Thyroid gland (tissue), 4 donors: ENCODE results near the gene RAB23. TPM values are rescaled to one million over a fixed set of nuclear protein-coding genes. Genes with fewer than 3 reads are reported as not detected.
A peak's percentile ranks its signal among the peaks of the same experiment; 100 is the strongest.

ENCODE experiments used
- DNase-seq, 2 donors: peaks; one replicate each; pipeline ENCODE4 v3.0.0-alpha.2; 2019
- H3K27ac ChIP-seq, 3 donors: fragments of 200-600 bp; sonication (generic); 1 replicate in 2 of 3; 2 replicates in 1 of 3; pipeline ENCODE4 v1.5.1; 2016 to 2019; ENCODE audit warnings: mild to moderate bottlenecking in 1 of 3, moderate library complexity in 1 of 3
- H3K27me3 ChIP-seq: fragments of 200-600 bp; sonication (generic); one replicate; pipeline ENCODE4 v1.5.1; 2019
- H3K36me3 ChIP-seq, 2 donors: fragments of 200-600 bp; sonication (generic); one replicate each; pipeline ENCODE4 v1.5.1; 2016 to 2019
- H3K4me1 ChIP-seq, 2 donors: fragments of 200-600 bp; sonication (generic); one replicate each; pipeline ENCODE4 v1.5.1; 2017 to 2019
- H3K4me3 ChIP-seq, 3 donors: fragments of 200-600 bp; sonication (generic); replicated peaks in 1 of 3; 1 replicate in 2 of 3; 2 replicates in 1 of 3; pipeline ENCODE4 v1.5.1; 2016; ENCODE audit warnings: mild to moderate bottlenecking in 1 of 3
- H3K9me3 ChIP-seq: fragments of 200-600 bp; sonication (generic); one replicate; pipeline ENCODE4 v1.5.1; 2017
- CTCF ChIP-seq, 6 experiments: fragments of 200-600 bp in 3 of 6; fragments of 450-650 bp in 3 of 6; sonication (generic) in 3 of 6; IDR thresholded peaks; one replicate each; pipeline ENCODE4 v1.5.1; 2016 to 2019; ENCODE audit warnings: antibody characterized with exemption in 6 of 6, mild to moderate bottlenecking in 2 of 6, inconsistent platforms in 1 of 6, moderate library complexity in 1 of 6
- POLR2A ChIP-seq, 2 donors: fragments of 450-650 bp; IDR thresholded peaks; one replicate each; pipeline ENCODE4 v1.6.1; 2017; ENCODE audit warnings: antibody characterized with exemption in 2 of 2, mild to moderate bottlenecking in 2 of 2, moderate library complexity in 1 of 2
- WGBS, 2 donors: methylation state at CpG; one replicate each; pipeline ENCODE4 v1.1.5; 2017; 5-methylcytosine and 5-hydroxymethylcytosine counted together
- intact Hi-C: fragments of 100-400 bp; cut with DNase I; formaldehyde crosslinking; loops from one replicate; pipeline ENCODE4 v1.15.1; 2023
- total RNA-seq, 4 donors: library from RNA; depleted of rRNA; stranded (reverse); fragments of >200 nt; gene quantifications; one replicate each; pipeline ENCODE4 v1.2.3, GENCODE V29; 2016

The RAB23 gene
- total RNA-seq, 4 donors from 2014 or later: 19.6 to 38.9 (median 27.9) TPM

- no peak for DNase-seq
- no peak overlapping the region for H3K4me3 ChIP-seq
- no peak overlapping the region for H3K27ac ChIP-seq
- intact Hi-C loops: loop anchor here (5.0 to 10.0 kb wide), 2 partner anchors 53 to 90 kb away; partner anchors contain the start of genes BAG2 and PRIM2
- 86 to 91% methylated on average over 1 of the region's 1 CpG for WGBS, 2 donors
- H3K36me3 ChIP-seq: no peaks in the 10 kb centered on the region
- H3K27me3 ChIP-seq: no peaks in the 10 kb centered on the region
- TF ChIP-seq POLR2A (IDR thresholded peaks at IDR 0.05): no peak
- no peak for TF ChIP-seq CTCF (IDR thresholded peaks at IDR 0.05)
- no peaks in the 10 kb centered on the region for H3K9me3 ChIP-seq
- H3K4me1 ChIP-seq: peaks cover 4 to 5% of the 10 kb centered on the region in 2 donors
Measured at GRCh38 chr6:57224769-57225515, 2.8 kb upstream of the RAB23 start.

- Histone ChIP-seq H3K9me3 (no peaks in the 10 kb centered on the region), H3K36me3 (no peaks in the 10 kb centered on the region), H3K27ac (peak overlapping the region; percentile 61 to 97 (median 94)), H3K4me3 (peak overlapping the region in 2 of 3 donors; percentile 87 to 89), H3K4me1 (peaks cover 4 to 7% of the 10 kb centered on the region in 2 donors), H3K27me3 (no peaks in the 10 kb centered on the region)
- TF ChIP-seq CTCF (IDR thresholded peaks at IDR 0.05): no peak
- no peak for TF ChIP-seq POLR2A (IDR thresholded peaks at IDR 0.05)
- no peak for DNase-seq
- 19 to 27% methylated on average over 5 of the region's 5 CpGs for WGBS, 2 donors
- intact Hi-C loops: loop anchor here (5.0 to 10.0 kb wide), 2 partner anchors 50 to 92 kb away; partner anchors contain the start of genes BAG2 and PRIM2
Measured at GRCh38 chr6:57222743-57223077, 603 bp upstream of the RAB23 start.

GRCh38 chr6:57221191-57221935 is 744 bp downstream of the RAB23 start:
- intact Hi-C loops: loop anchor here (5.0 to 10.0 kb wide), 2 partner anchors 49 to 93 kb away; partner anchors contain the start of genes BAG2 and PRIM2

GRCh38 chr6:57220083-57220703 is 1.9 kb downstream of the RAB23 start:
- DNase-seq: no peak
- TF ChIP-seq CTCF (IDR thresholded peaks at IDR 0.05) (no peak), POLR2A (IDR thresholded peaks at IDR 0.05) (no peak)
- Histone ChIP-seq H3K4me1 (peaks cover 7 to 12% of the 10 kb centered on the region in 2 donors), H3K27ac (no peak overlapping the region), H3K27me3 (no peaks in the 10 kb centered on the region), H3K9me3 (no peaks in the 10 kb centered on the region), H3K36me3 (no peaks in the 10 kb centered on the region), H3K4me3 (no peak overlapping the region)
- intact Hi-C loops: loop anchor here (5.0 to 10.0 kb wide), 2 partner anchors 48 to 95 kb away; partner anchors contain the start of genes BAG2 and PRIM2
- WGBS, 2 donors: 95 to 97% methylated on average over 2 of the region's 2 CpGs

More at GRCh38 chr6:57221191-57221935, 744 bp downstream of the RAB23 start:
- peak overlapping the region; percentile 61 to 97 (median 94) for H3K27ac ChIP-seq
- peak overlapping the region; percentile 29 to 89 (median 87) for H3K4me3 ChIP-seq
- H3K9me3 ChIP-seq: no peaks in the 10 kb centered on the region
- peaks cover 7 to 10% of the 10 kb centered on the region in 2 donors for H3K4me1 ChIP-seq
- DNase-seq: peak; percentile 63 to 66
- no peaks in the 10 kb centered on the region for H3K27me3 ChIP-seq
- TF ChIP-seq POLR2A (IDR thresholded peaks at IDR 0.05): peak in 1 of 2 donors; percentile 56
- peak; percentile 21 to 65 (median 46) for TF ChIP-seq CTCF (IDR thresholded peaks at IDR 0.05)
- H3K36me3 ChIP-seq: no peaks in the 10 kb centered on the region
- WGBS, 2 donors: 0 to 1% methylated on average over 9 to 20 of the region's 38 CpGs
